Measurements from ENCODE around the gene NTMT1. TPM values are rescaled to one million over a fixed set of nuclear protein-coding genes. Genes with fewer than 3 reads are reported as not detected.

The NTMT1 gene
- polyA plus RNA-seq, 3 donors: 16.0 to 43.9 (median 28.2) TPM

GRCh38 chr9:129629251-129629820 is 3.4 kb downstream of the NTMT1 start:
- no peak overlapping the region for H2AFZ ChIP-seq (ENCODE audit: insufficient read depth, low read depth, low read length, poor library complexity, severe bottlenecking)
- TF ChIP-seq CTCF (IDR thresholded peaks at IDR 0.05): no peak
- no peak overlapping the region for H3K9ac ChIP-seq (ENCODE audit: insufficient read depth, low read length, poor library complexity, severe bottlenecking)
- H3K27me3 ChIP-seq (ENCODE audit: control insufficient read depth in 2 of 2, insufficient read depth in 2 of 2, low read length in 2 of 2): no peaks in the 10 kb centered on the region
- Mint-ChIP-seq H3K27me3 (ENCODE audit: low read depth in 3 of 3) (peaks cover 0 to 3% (median 0%) of the 10 kb centered on the region in 3 donors), H3K36me3 (peaks cover 37 to 48% of the 10 kb centered on the region in 2 donors), H3K4me1 (peaks cover 47% of the 10 kb centered on the region), H3K27ac (peak overlapping the region in 2 of 7 donors; percentile 63 to 65), H3K4me3 (no peak overlapping the region), H3K9me3 (no peaks in the 10 kb centered on the region)
- H3K4me3 ChIP-seq (replicated peaks in 1 of 3; ENCODE audit: low read depth in 2 of 3, low read length in 3 of 3): no peak overlapping the region
- peaks cover 34 to 42% of the 10 kb centered on the region in 2 donors for H3K4me1 ChIP-seq (ENCODE audit: control insufficient read depth in 1 of 2, insufficient read depth in 2 of 2, low read length in 2 of 2)
- peaks cover 82% of the 10 kb centered on the region for H3K79me2 ChIP-seq (ENCODE audit: insufficient read depth, low read length)
- H3K4me2 ChIP-seq (replicated peaks; ENCODE audit: extremely low read depth, low read length, poor library complexity, severe bottlenecking): no peak overlapping the region
- peaks cover 19 to 49% of the 10 kb centered on the region in 2 donors for H3K36me3 ChIP-seq (replicated peaks in 1 of 2; ENCODE audit: control insufficient read depth in 1 of 2, insufficient read depth in 2 of 2, low read length in 2 of 2)
- H4K20me1 ChIP-seq (ENCODE audit: insufficient read depth, low read length): peaks cover 79% of the 10 kb centered on the region
- DNase-seq: no peak
- 85% methylated on average over 4 of the region's 8 CpGs for WGBS (ENCODE audit: insufficient coverage)
- intact Hi-C loops (cut with micrococcal nuclease): loop anchor here in 1 of 2 donors (5.0 kb wide), 1 partner anchor 452 kb away; the partner anchor contains the start of gene IER5L
- no peaks in the 10 kb centered on the region for H3K9me3 ChIP-seq (replicated peaks in 1 of 2; ENCODE audit: control insufficient read depth in 1 of 2, insufficient read depth in 1 of 2, low read length in 2 of 2)
- peak overlapping the region in 1 of 2 donors; percentile 42 for H3K27ac ChIP-seq (ENCODE audit: low read depth in 1 of 2, low read length in 2 of 2)

- Histone ChIP-seq H3K4me2 (replicated peaks; ENCODE audit: extremely low read depth, low read length, poor library complexity, severe bottlenecking) (no peak overlapping the region), H3K36me3 (replicated peaks in 1 of 2; ENCODE audit: control insufficient read depth in 1 of 2, insufficient read depth in 2 of 2, low read length in 2 of 2) (peaks cover 34 to 66% of the 10 kb centered on the region in 2 donors)
- H3K4me1 Mint-ChIP-seq: peaks cover 35% of the 10 kb centered on the region
Observed at GRCh38 chr9:129630967-129631673, 5.2 kb downstream of the NTMT1 start.

More at GRCh38 chr9:129630967-129631673, 5.2 kb downstream of the NTMT1 start:
- TF ChIP-seq CTCF (IDR thresholded peaks at IDR 0.05): no peak
- Histone ChIP-seq H3K27ac (ENCODE audit: low read depth in 1 of 2, low read length in 2 of 2) (peak overlapping the region in 1 of 2 donors; percentile 4), H3K9ac (ENCODE audit: insufficient read depth, low read length, poor library complexity, severe bottlenecking) (no peak overlapping the region), H3K9me3 (replicated peaks in 1 of 2; ENCODE audit: control insufficient read depth in 1 of 2, insufficient read depth in 1 of 2, low read length in 2 of 2) (no peaks in the 10 kb centered on the region), H4K20me1 (ENCODE audit: insufficient read depth, low read length) (peaks cover 96% of the 10 kb centered on the region), H3K79me2 (ENCODE audit: insufficient read depth, low read length) (peaks cover 79% of the 10 kb centered on the region), H3K4me1 (ENCODE audit: control insufficient read depth in 1 of 2, insufficient read depth in 2 of 2, low read length in 2 of 2) (peaks cover 19 to 26% of the 10 kb centered on the region in 2 donors), H3K27me3 (ENCODE audit: control insufficient read depth in 2 of 2, insufficient read depth in 2 of 2, low read length in 2 of 2) (no peaks in the 10 kb centered on the region), H2AFZ (ENCODE audit: insufficient read depth, low read depth, low read length, poor library complexity, severe bottlenecking) (no peak overlapping the region), H3K4me3 (replicated peaks in 1 of 3; ENCODE audit: low read depth in 2 of 3, low read length in 3 of 3) (no peak overlapping the region)
- H3K27me3 Mint-ChIP-seq (ENCODE audit: low read depth in 3 of 3): no peaks in the 10 kb centered on the region
- 97% methylated on average over 10 of the region's 21 CpGs for WGBS (ENCODE audit: insufficient coverage)
- peaks cover 46 to 65% of the 10 kb centered on the region in 2 donors for H3K36me3 Mint-ChIP-seq
- H3K9me3 Mint-ChIP-seq: no peaks in the 10 kb centered on the region
- intact Hi-C loops (cut with micrococcal nuclease): no loop called here
- no peak overlapping the region for H3K4me3 Mint-ChIP-seq
- no peak for DNase-seq
- H3K27ac Mint-ChIP-seq: peak overlapping the region in 3 of 7 donors; percentile 36 to 81 (median 37)
